ENCODE data around the gene CCDC57.
A peak's percentile ranks its signal among the peaks of the same experiment; 100 is the strongest.

CCDC57 gene

GRCh38 chr17:82055023-82055964, 157.3 kb downstream of the CCDC57 start:
- no peak for DNase-seq
- 94% methylated on average over 25 of the region's 26 CpGs for WGBS
- H2AK5ac ChIP-seq (ENCODE audit: low read length, severe bottlenecking): no peak overlapping the region

GRCh38 chr17:82054351-82055022, 158.2 kb downstream of the CCDC57 start:
- 97% methylated on average over 38 of the region's 38 CpGs for WGBS
- Histone ChIP-seq H3K27ac (ENCODE audit: low read length, poor library complexity, severe bottlenecking) (no peak overlapping the region), H3K23ac (ENCODE audit: low read length in 2 of 2) (no peak overlapping the region)

More at GRCh38 chr17:82055023-82055964, 157.3 kb downstream of the CCDC57 start:
- no peak overlapping the region for H3K23ac ChIP-seq (ENCODE audit: low read length in 2 of 2)
- H3K27me3 ChIP-seq (ENCODE audit: control insufficient read depth in 1 of 2, insufficient read depth in 1 of 2, low read length in 2 of 2): no peaks in the 10 kb centered on the region
- H2AFZ ChIP-seq (ENCODE audit: low read depth, low read length): no peak overlapping the region
- H2BK5ac ChIP-seq (ENCODE audit: low read depth, low read length, poor library complexity, severe bottlenecking): no peak overlapping the region
- peaks cover 64 to 79% of the 10 kb centered on the region in 2 experiments for H3K36me3 ChIP-seq (ENCODE audit: control insufficient read depth in 1 of 2, insufficient read depth in 2 of 2, low read depth in 1 of 2, low read length in 2 of 2)
- H3K14ac ChIP-seq (ENCODE audit: low read length in 2 of 2): no peak overlapping the region
- peaks cover 41% of the 10 kb centered on the region for H3K79me1 ChIP-seq (replicated peaks; ENCODE audit: low read length, poor library complexity, severe bottlenecking)
- H3K4me3 ChIP-seq (ENCODE audit: insufficient read depth in 1 of 2, low read depth in 1 of 2, low read length in 2 of 2): no peak overlapping the region
- no peak overlapping the region for H3K18ac ChIP-seq (ENCODE audit: low read depth in 1 of 2, low read length in 2 of 2)
- H2BK12ac ChIP-seq (ENCODE audit: low read length in 2 of 2): no peak overlapping the region
- H3K9ac ChIP-seq (ENCODE audit: low read length): no peak overlapping the region
- H2BK15ac ChIP-seq (ENCODE audit: low read depth, poor library complexity, severe bottlenecking): no peak overlapping the region
- no peak overlapping the region for H3K4ac ChIP-seq (ENCODE audit: low read depth in 1 of 2, low read length in 2 of 2)
- no peak overlapping the region for H3K4me2 ChIP-seq (ENCODE audit: low read length, poor library complexity, severe bottlenecking)
- no peak overlapping the region for H4K91ac ChIP-seq (ENCODE audit: low read length)
- no peak overlapping the region for H4K8ac ChIP-seq (ENCODE audit: low read length)
- H3K4me1 ChIP-seq (ENCODE audit: control insufficient read depth, insufficient read depth, low read depth, low read length): peaks cover 31% of the 10 kb centered on the region
- H3K9me3 ChIP-seq (ENCODE audit: control insufficient read depth, low read length): no peaks in the 10 kb centered on the region
- no peak overlapping the region for H3K27ac ChIP-seq (ENCODE audit: low read length, poor library complexity, severe bottlenecking)
- H2BK120ac ChIP-seq (ENCODE audit: low read depth, low read length): no peak overlapping the region

GRCh38 chr17:82053556-82054263, 158.9 kb downstream of the CCDC57 start:
- no peak for DNase-seq
- Histone ChIP-seq H3K4ac (ENCODE audit: low read depth in 1 of 2, low read length in 2 of 2) (no peak overlapping the region), H3K4me1 (ENCODE audit: control insufficient read depth, insufficient read depth, low read depth, low read length) (peaks cover 37% of the 10 kb centered on the region), H3K9ac (ENCODE audit: low read length) (peak overlapping the region; percentile 85), H3K9me3 (ENCODE audit: control insufficient read depth, low read length) (no peaks in the 10 kb centered on the region), H3K4me2 (ENCODE audit: low read length, poor library complexity, severe bottlenecking) (no peak overlapping the region), H3K36me3 (ENCODE audit: control insufficient read depth in 1 of 2, insufficient read depth in 2 of 2, low read depth in 1 of 2, low read length in 2 of 2) (peaks cover 64 to 79% of the 10 kb centered on the region in 2 experiments), H4K91ac (ENCODE audit: low read length) (peak overlapping the region; percentile 36), H3K18ac (ENCODE audit: low read depth in 1 of 2, low read length in 2 of 2) (no peak overlapping the region), H3K4me3 (ENCODE audit: insufficient read depth in 1 of 2, low read depth in 1 of 2, low read length in 2 of 2) (peak overlapping the region in 1 of 2 experiments; percentile 85), H2BK5ac (ENCODE audit: low read depth, low read length, poor library complexity, severe bottlenecking) (no peak overlapping the region), H3K23ac (ENCODE audit: low read length in 2 of 2) (no peak overlapping the region), H2AFZ (ENCODE audit: low read depth, low read length) (no peak overlapping the region), H2AK5ac (ENCODE audit: low read length, severe bottlenecking) (no peak overlapping the region), H2BK120ac (ENCODE audit: low read depth, low read length) (no peak overlapping the region), H3K27me3 (ENCODE audit: control insufficient read depth in 1 of 2, insufficient read depth in 1 of 2, low read length in 2 of 2) (no peaks in the 10 kb centered on the region), H3K79me1 (replicated peaks; ENCODE audit: low read length, poor library complexity, severe bottlenecking) (peaks cover 52% of the 10 kb centered on the region), H2BK12ac (ENCODE audit: low read length in 2 of 2) (no peak overlapping the region), H4K8ac (ENCODE audit: low read length) (no peak overlapping the region), H3K14ac (ENCODE audit: low read length in 2 of 2) (no peak overlapping the region), H2BK15ac (ENCODE audit: low read depth, poor library complexity, severe bottlenecking) (no peak overlapping the region), H3K27ac (ENCODE audit: low read length, poor library complexity, severe bottlenecking) (no peak overlapping the region)
- 98% methylated on average over 28 of the region's 28 CpGs for WGBS

More at GRCh38 chr17:82054351-82055022, 158.2 kb downstream of the CCDC57 start:
- H2BK5ac ChIP-seq (ENCODE audit: low read depth, low read length, poor library complexity, severe bottlenecking): no peak overlapping the region
- no peaks in the 10 kb centered on the region for H3K9me3 ChIP-seq (ENCODE audit: control insufficient read depth, low read length)
- H3K27me3 ChIP-seq (ENCODE audit: control insufficient read depth in 1 of 2, insufficient read depth in 1 of 2, low read length in 2 of 2): no peaks in the 10 kb centered on the region
- no peak overlapping the region for H2BK12ac ChIP-seq (ENCODE audit: low read length in 2 of 2)
- H2AFZ ChIP-seq (ENCODE audit: low read depth, low read length): no peak overlapping the region
- H3K36me3 ChIP-seq (ENCODE audit: control insufficient read depth in 1 of 2, insufficient read depth in 2 of 2, low read depth in 1 of 2, low read length in 2 of 2): peaks cover 63 to 79% of the 10 kb centered on the region in 2 experiments
- no peak overlapping the region for H4K8ac ChIP-seq (ENCODE audit: low read length)
- no peak overlapping the region for H2AK5ac ChIP-seq (ENCODE audit: low read length, severe bottlenecking)
- peaks cover 38% of the 10 kb centered on the region for H3K4me1 ChIP-seq (ENCODE audit: control insufficient read depth, insufficient read depth, low read depth, low read length)
- no peak overlapping the region for H4K91ac ChIP-seq (ENCODE audit: low read length)
- H3K4ac ChIP-seq (ENCODE audit: low read depth in 1 of 2, low read length in 2 of 2): no peak overlapping the region
- H3K9ac ChIP-seq (ENCODE audit: low read length): no peak overlapping the region
- H2BK120ac ChIP-seq (ENCODE audit: low read depth, low read length): no peak overlapping the region
- H3K14ac ChIP-seq (ENCODE audit: low read length in 2 of 2): no peak overlapping the region
- peaks cover 49% of the 10 kb centered on the region for H3K79me1 ChIP-seq (replicated peaks; ENCODE audit: low read length, poor library complexity, severe bottlenecking)
- H3K18ac ChIP-seq (ENCODE audit: low read depth in 1 of 2, low read length in 2 of 2): no peak overlapping the region
- DNase-seq: no peak
- H2BK15ac ChIP-seq (ENCODE audit: low read depth, poor library complexity, severe bottlenecking): no peak overlapping the region
- no peak overlapping the region for H3K4me2 ChIP-seq (ENCODE audit: low read length, poor library complexity, severe bottlenecking)
- H3K4me3 ChIP-seq (ENCODE audit: insufficient read depth in 1 of 2, low read depth in 1 of 2, low read length in 2 of 2): no peak overlapping the region
